GM19023 (cell line): ENCODE data around the gene BDH2.

ENCODE experiments used
- ATAC-seq: cut with Tn5 transposase; IDR thresholded peaks from one replicate; pipeline ENCODE4 v1.9.1; 2021; ENCODE audit warnings: mild to moderate bottlenecking, moderate library complexity; ENCODE audit not compliant: unreplicated experiment

Gene BDH2

DNA sequence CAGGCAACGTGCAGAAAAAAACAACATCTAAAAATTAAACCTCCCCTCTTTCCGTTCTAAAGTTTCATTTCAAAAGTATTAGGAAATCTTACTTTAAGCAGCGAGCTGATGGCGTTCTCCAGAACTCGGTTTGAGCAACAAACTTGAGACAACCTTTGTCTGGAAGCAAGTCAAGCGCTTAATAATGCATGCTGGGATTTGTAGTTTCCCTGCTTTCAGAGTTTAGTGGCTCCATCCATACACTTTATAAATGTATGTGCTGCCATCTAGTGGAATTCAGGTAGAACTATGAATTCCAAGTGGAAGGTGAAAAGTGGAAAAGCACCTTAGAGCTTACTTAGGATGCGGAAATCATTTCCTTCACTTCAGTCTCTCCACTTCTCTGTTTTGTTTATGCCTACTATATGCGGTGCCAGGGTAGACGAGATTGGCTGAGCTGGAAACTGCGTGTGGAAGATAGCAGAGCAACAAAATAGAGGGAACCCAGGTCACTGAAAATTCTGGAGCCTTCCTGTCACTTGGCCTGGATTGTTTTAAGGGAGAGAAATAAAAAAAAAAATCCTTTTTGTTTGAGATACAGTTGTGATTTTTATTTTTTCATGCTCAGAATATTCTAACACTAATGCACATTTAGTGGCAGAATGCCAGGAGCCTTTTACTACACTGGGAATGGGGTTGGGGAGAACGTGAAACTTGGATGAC, at the start of gene BDH2:
BDH2 (minus strand) TSS at position 144 of the 702 bp plus-strand sequence. CDS start 3,580 bp downstream, outside the sequence.
- peak; percentile 92 for ATAC-seq

DNA sequence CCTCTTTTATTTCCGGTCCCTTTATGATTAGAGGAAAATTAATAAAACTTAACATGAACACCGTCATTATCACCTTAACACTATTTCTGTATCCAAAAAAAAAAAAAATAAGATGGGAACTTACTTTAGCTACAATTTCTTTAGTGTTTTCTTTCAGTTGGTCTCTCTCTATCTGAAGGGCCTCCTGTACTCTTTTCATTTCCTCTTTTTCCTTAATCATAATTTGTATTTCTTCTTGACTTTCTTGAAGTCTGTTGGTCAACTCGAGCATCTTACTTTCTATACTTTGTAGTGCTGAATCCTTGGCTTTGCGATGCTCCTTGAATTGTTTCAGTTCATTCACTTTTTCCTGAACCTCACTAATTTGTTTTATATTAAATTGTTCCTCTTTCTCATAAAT, 45.3 kb upstream of the BDH2 start:
- ATAC-seq, result no peak

DNA sequence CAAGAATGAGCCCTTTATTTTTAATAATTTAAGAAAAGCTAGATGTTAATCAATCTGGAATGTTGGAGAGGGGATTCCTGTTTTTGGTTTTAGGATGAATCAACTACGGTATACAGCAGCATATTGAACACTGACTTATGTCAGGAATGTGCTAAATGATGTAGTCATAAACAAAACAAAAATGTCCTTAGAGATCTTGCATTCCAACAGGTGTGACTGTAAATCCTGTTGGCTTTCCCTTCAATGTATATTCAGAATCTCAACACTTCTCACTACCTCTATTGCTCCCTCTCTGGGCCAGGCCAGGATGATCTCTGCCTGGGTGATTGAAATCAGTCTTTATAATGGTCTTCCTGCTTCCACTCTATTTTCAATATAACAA, 37.8 kb upstream of the BDH2 start:
- ATAC-seq, result no peak

DNA sequence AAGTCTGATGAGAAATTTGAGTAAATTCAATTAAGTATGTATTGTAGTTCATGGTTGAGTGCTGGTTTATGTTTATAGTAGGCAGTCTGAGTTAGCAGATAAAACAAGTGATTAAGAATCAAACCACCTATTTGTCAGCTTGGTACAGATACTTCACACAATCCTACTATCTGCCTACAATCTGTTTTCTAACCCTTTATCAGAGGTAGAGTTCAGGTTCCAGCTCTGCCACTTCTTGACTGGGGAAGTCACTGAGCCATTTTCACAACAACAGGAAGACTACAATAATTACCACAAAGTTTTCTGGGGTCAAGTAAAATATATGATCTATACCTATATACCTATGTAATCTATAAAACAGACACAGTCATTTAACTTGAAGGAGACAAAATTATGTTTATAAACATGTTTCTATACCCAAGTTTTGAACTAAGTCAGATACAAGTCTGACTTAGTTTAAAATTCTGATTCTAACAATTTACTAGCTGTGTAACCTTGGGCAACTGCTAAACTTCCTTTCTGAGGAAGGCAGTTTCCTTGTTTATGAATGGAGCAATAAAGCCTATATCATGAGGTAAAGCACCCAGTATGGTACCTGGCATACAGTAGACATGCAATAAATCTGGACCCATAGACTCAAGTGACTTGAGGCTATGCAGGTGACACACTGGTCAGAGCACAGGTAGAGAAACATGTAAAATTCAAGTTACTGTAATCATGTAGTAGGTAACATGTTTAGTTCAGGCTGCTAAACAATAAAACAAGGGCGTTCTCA, 37.2 kb upstream of the BDH2 start:
- no peak for ATAC-seq

DNA sequence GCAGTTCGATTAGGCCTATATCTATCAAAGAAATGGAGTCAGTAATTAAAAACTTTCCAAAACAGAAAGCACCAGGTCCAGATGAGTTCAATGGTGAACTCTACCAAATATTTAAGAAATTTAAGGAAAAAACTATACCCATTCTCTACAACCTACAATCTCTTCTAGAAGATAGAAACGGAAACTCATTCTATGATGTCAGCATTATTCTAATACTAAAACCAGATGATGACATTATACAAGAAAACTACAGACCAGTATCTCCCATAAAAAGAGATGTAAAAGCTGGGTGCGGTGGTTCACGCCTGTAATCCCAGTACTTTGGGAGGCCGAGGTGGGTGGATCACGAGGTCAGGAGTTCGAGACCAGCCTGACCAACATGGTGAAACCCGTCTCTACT, 29.5 kb upstream of the BDH2 start:
- ATAC-seq, result no peak

DNA sequence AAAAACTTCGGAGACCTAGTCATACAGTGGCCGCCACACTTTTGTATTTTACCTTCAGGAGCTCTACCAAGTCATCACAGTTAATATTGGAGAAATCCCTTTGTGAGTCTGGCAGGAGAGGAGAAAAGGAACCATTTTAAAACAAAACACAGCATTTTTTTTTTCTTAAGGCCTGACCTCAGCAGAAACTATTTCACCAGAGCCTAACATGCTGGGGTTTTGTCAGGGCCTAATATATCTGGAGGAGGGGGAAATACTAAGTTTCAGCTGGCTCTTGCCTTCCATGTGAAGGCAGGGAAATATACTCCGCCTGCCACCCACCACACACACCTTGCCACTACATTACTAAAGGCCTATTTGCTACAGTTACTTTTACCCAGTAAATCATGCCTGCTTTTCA, 26.5 kb upstream of the BDH2 start:
- ATAC-seq, result no peak

DNA sequence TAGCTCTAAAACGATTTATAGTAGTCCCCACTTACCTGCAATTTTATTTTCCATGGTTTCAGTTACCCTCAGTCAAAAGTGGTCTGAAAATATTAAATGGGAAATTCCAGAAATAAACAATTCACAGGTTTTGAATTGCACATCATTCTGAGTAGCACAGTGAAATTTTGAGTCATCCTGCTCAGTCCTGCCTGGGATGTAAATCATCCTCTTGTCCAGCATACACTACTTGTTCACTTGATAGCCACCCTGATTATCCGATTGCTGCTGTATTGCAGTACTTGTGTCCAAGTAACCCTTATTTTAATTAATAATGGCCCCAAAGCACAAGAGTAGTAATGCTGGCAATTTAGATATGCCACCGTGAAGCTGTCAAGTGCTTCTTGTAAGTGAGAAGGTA, 23.5 kb upstream of the BDH2 start:
- ATAC-seq, result no peak

DNA sequence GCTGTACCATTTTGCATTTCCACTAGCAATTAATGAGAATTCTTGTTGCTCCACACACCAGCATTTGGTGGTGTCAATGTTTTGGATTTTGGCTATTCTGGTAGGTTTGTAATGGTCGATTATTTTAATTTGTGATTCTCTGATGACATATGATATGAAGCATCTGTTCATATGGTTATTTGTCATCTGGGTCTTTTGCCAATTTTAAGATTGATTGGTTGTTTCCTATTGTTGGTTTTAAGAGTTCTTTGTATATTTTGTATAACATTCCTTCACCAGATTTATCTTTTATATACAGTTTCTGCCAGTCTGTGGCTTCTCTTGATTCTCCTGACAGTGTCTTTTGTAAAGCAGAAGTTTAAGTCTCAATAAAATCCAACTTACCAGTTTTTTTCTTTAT, 18.5 kb upstream of the BDH2 start:
- ATAC-seq, result no peak

DNA sequence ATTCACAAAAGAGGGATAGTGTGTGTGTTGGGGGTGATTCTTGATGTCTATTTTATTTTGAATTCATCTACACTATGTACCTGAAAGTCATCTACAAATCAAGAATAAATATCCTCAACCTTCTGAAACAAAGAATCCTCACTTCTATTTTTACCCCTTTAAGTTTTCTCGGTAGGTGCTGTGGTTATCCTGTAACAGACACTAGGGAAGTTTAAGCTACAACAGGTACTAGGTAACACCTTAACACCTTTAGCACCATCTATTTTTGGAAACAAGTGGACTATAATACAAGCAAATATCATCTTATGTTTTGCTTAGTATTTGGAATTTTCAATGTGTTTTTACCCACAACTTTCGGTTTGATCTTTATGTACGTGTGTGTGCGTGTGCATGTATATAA, 12.0 kb upstream of the BDH2 start:
- no peak for ATAC-seq

DNA sequence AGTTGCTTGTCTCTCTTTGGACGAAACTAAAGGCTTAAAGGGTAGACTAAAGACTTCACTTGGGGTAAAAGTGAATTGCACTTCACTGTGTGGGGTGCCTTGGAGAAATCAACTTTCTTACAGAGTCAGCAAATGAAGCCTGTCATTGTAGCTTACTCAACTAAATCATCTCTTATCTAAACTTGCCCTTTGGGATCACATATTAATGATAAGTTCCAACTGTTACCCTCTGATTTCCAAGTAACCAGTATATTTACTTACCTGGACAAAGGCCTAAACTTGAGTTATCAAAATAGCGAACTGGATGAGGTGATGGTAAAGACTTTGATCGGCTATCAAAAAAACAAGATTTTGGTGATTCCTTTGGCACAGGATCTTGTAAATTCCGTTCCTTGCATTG, 8.9 kb upstream of the BDH2 start:
- ATAC-seq, result no peak

DNA sequence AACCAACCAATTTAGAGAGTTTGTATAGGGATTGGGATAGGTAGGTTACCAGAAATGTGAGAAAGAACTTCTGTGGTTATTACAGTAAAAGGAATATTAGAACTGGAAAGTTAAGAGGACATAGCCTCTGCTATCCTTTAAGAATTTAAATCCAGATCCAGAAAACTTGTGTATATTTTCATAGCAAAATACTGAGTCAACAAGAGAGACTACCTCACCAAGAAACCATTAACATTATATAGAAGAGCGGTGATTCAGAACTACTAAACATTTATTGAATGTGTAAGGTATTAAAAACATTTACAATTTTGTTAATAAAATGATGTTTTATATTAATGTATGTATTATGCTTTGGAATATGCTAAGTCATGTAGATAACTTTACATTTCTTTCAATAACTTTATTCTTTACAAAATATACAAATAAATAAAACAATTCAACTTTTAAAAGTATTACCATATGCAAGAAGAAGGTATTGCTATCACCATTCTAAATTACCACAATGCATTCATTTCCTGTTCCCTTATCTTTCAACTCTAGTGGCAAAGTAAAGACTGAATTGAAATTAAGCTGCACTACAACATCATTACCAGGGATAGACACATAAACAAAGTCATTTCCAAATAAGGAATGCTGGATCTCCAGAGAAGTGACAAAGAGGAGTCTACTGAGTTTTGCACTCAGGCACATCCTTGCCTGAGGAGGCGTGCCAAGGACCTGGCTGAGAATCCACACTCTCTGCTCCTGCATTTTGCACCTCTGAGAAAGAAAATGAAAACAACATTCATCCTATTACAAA, 6.1 kb upstream of the BDH2 start:
- ATAC-seq, result no peak

DNA sequence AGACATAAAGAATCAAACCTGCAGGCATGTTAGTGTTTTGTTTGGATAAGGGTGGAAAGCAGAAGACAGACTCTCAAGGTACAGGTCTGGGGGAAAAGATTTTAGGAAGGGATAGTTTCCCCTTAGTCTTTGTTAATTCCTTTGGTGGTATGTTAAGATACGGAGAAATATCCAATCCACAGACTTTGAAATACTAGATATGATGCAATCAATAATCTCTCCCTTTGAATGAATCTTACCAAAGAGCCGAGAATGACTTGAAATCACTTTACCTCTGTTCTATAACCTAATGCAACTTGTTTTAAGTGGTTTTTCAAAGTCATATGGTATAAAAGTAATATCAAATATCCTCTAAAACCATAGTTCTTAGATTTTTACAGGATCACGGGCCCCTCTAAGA, 5.3 kb upstream of the BDH2 start:
- no peak for ATAC-seq

DNA sequence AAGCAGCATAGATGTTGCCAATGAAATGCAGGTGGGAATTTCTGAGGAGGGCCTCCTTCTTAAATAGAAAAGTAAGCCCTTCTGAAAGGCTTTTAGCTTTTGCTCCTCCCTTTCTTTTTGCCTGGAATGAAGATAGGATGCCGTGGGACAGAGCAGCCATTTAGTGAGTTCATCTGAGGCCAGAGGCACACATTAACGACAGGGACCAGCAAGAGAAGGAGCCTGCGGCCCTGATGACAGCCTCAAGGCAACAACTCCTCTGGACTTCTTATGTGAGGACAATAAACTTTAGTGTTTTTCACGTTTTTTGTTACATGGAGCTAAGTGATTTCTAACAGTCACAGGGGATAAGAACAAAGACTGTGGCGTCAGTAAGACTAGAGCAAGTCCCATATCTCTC, 1.1 kb upstream of the BDH2 start:
- no peak for ATAC-seq

DNA sequence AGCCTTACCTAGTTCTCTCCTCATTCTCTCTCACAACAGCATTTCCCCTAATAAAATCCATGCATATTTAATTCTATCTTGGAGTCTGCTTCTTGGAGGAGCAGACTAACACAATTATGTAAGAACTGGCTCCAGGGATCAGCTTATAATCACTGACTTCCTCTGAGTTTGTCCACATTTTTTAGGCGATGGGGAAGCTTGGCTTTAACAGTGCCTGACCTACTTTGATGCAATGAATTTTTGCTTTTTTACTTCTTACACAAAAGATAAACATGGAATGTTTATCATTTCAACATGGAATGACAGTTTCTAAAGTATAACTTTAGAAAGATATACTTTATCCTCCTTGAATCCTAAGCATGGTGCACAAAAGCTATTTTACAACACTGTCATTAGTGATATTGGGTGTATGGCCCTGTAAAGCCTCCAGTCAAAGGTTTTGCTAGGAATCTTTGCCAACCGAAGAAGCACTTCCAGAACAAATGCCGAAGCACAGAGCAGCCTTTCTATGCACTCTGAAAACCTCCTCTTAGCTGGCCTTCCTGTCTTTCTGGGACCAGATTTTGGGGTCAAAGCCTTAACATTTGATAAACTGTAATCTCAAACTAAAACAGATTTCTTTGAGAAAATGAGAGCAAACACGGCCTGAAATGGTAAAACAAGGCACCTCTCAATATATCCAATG, 736 bp downstream of the BDH2 start:
- no peak for ATAC-seq

DNA sequence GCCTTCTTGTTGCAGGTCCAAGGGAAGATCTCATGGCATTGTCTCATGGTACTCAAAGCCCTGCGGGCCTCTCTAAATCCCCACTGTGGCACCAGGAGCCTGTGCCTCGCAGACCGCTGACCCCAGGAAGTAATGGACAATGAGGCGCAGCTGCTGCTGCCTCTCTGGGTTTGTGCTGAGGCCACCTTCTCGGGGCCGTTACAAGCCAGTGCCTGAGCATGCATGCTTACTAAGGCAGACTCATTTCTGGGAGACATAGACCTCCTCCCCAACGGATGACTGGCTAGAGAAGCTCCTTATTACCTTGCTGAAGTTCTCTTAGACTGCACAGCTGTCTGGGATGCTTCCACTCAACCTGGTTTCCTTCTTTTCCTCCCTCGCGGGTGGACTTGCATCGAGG, 1.3 kb downstream of the BDH2 start:
- no peak for ATAC-seq

DNA sequence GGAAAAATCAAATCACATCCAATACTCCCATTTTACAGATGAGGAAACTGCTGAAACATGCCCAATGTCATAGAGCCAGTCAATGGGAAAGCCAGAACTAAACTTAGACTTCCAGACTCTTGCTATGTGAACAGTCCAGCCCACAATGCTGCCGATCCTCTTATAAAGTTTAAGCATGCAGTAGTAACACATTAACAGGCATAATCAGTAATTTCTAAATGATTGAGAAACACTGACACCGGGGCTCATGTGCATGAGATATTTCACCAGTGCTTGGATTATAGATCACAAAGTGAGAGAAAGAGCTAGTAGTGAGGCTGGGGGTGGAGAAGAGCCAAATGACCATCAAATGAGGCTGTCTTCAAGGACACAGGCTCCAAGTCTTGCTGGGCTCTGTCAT, 2.5 kb downstream of the BDH2 start:
- no peak for ATAC-seq

DNA sequence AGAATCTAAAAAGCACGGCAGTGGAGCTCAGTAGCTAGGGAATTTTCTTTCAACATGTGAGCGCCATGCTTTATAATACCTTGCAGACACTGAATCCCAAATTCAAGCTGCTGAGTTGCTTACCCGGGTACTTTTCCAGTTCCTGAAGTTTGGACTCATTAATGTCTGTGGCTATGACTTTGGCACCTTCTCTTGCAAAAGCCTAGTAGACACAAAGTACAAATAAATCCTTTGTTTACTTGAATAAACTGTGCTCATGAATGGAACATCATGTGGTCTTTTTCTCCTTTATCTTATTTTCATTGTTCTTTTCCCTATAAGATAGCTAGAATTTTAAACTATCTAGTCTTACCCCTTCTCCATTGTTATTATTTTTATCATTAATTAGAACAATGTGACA, 4.6 kb downstream of the BDH2 start:
- no peak for ATAC-seq

DNA sequence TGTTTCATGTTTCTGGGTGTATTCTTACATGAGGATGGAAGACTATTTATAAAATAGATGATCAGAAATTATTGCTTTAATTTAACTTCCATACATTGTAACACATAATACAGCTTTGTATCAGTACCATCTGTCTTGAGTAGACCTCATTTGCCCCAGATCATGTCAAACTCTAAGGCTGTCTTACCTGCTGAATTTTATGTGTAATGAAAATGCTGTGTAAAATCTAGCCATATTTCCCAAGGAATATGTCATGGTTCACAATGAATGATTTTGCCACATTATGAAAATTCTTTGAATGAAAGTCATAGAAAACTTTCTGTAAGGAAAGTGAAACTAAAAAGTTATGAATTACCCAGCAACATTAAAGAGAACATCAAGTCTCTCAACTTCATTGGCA, 7.4 kb downstream of the BDH2 start:
- no peak for ATAC-seq

DNA sequence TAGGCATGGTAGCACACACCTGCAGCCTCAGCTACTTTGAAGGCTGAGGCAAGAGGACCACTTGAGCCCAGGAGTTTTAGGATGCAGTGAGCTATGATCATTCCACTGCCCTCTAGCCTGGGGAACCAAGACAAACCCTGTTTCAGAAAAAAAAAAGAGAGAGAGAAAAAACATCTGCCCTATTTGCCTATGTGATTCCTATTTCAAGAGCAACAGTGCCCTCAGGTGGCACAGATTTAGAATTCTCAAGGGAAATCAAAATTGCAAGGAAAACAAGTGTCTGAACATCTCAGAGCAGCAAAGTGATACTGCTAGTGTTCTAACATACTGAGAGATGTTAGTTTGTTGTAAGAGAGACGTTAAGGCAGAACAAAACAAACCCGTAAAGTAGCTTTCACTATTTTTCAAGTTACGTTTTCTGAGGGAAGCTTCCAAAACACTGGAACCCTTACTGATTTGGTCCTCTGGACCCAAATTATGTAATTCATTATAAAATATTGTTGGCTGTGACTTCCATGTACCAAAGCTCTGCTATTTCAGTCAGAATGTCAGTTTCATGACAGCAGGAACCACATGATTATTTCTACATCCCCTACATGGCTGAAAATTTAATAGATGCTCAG, 7.9 kb downstream of the BDH2 start:
- ATAC-seq, result peak; percentile 73

DNA sequence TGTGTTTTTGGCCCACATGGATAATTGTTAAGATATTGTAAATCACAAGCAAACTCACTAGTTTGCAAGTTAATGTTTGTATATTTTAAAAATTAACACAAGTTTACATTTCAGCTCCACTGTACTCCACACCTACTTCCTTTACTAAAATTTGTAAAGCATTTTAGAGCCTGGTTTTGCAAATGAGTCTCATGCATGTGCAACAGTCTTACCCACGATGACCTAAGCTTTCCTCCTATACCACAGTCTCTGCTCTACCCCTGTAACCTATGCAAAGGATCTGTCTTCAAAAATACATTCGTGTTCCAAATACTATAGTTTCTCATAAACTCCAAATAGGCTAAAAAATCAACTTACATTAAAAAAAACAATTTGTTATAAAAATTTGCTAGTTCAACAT, 10.2 kb downstream of the BDH2 start:
- no peak for ATAC-seq

DNA sequence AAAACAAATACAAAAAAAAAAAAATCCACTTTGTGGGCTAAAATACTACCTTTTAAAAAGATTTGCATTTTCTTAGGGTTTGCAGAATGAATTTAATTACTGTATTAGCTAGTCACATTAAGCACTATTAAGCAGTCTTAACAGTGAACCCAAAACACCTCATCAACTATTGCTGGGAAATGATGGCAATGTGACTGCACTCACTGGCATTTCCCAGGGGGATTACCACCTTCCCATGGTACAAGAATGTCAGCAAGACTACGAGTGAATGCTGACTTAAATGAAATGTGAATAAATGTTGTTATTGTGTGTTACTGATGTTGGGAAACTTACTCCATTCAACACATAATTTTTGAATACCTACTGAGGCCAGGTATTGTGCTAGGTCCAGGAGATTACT, 13.1 kb downstream of the BDH2 start:
- ATAC-seq, result no peak
